HepG2 (cell line): ENCODE measurements around the gene GPRC5B. TPM values are rescaled to one million over a fixed set of nuclear protein-coding genes. Genes with fewer than 3 reads are reported as not detected.

Experiments used
- CAMTA2 ChIP-seq: sonication (generic); formaldehyde crosslinking; IDR thresholded peaks from 2 replicates; pipeline ENCODE4 v1.4.0; 2020; ENCODE audit warnings: mild to moderate bottlenecking, missing genetic modification reagents, borderline replicate concordance
- CREM ChIP-seq, 2 experiments: sonication (generic) in 1 of 2; formaldehyde crosslinking in 1 of 2; IDR thresholded peaks; 2 replicates each; pipeline versions ENCODE4 v1.4.0 to v1.6.1; 2016 to 2020; ENCODE audit warnings: antibody characterized with exemption in 1 of 2, mild to moderate bottlenecking in 1 of 2, missing genetic modification reagents in 1 of 2
- KLF12 ChIP-seq: sonication (generic); formaldehyde crosslinking; IDR thresholded peaks from 2 replicates; pipeline ENCODE4 v1.4.0; 2020; ENCODE audit warnings: missing genetic modification reagents, borderline replicate concordance
- NFIB ChIP-seq: sonication (generic); formaldehyde crosslinking; IDR thresholded peaks from 2 replicates; pipeline ENCODE4 v1.9.0; 2021; ENCODE audit warnings: missing genetic modification reagents, mild to moderate bottlenecking, borderline replicate concordance
- NPAS2 ChIP-seq: sonication (generic); formaldehyde crosslinking; IDR thresholded peaks from 2 replicates; pipeline ENCODE4 v1.8.0; 2022; ENCODE audit warnings: mild to moderate bottlenecking, missing genetic modification reagents, borderline replicate concordance
- RAD51 ChIP-seq: fragments of 450-650 bp; IDR thresholded peaks from 2 replicates; pipeline ENCODE4 v1.6.1; 2016; ENCODE audit warnings: borderline replicate concordance
- SP140L ChIP-seq: sonication (generic); formaldehyde crosslinking; IDR thresholded peaks from 2 replicates; pipeline ENCODE4 v1.4.0; 2020; ENCODE audit warnings: missing genetic modification reagents, borderline replicate concordance
- TBX2 ChIP-seq: sonication (generic); formaldehyde crosslinking; IDR thresholded peaks from 2 replicates; pipeline ENCODE4 v1.5.0; 2020; ENCODE audit warnings: missing genetic modification reagents, mild to moderate bottlenecking, borderline replicate concordance
- ZFYVE20 ChIP-seq: sonication (generic); formaldehyde crosslinking; IDR thresholded peaks from 2 replicates; pipeline ENCODE4 v1.8.0; 2023; ENCODE audit warnings: low read depth, mild to moderate bottlenecking, moderate library complexity, missing genetic modification reagents, borderline replicate concordance
- ZNF225 ChIP-seq: sonication (generic); formaldehyde crosslinking; IDR thresholded peaks from 2 replicates; pipeline ENCODE4 v1.4.0; 2020; ENCODE audit warnings: mild to moderate bottlenecking, missing genetic modification reagents
- ZNF589 ChIP-seq: sonication (generic); formaldehyde crosslinking; conservative IDR thresholded peaks from 2 replicates; pipeline ENCODE4 v1.8.0; 2022; ENCODE audit warnings: mild to moderate bottlenecking, moderate library complexity, missing genetic modification reagents
- ZNF660 ChIP-seq: sonication (generic); formaldehyde crosslinking; IDR thresholded peaks from 2 replicates; pipeline ENCODE4 v1.5.1; 2020; ENCODE audit warnings: mild to moderate bottlenecking, low read depth, missing genetic modification reagents, borderline replicate concordance
- ZNF775 ChIP-seq: sonication (generic); formaldehyde crosslinking; IDR thresholded peaks from 2 replicates; pipeline ENCODE4 v1.4.0; 2020; ENCODE audit warnings: missing genetic modification reagents, mild to moderate bottlenecking, moderate library complexity, borderline replicate concordance
- ZNF781 ChIP-seq: sonication (generic); formaldehyde crosslinking; IDR thresholded peaks from 2 replicates; pipeline ENCODE4 v1.5.1; 2020; ENCODE audit warnings: borderline replicate concordance, mild to moderate bottlenecking, missing genetic modification reagents; ENCODE audit errors: not compliant biosample characterization
- ZNF850 ChIP-seq: sonication (generic); formaldehyde crosslinking; conservative IDR thresholded peaks from 2 replicates; pipeline ENCODE4 v1.9.0; 2021; ENCODE audit warnings: mild to moderate bottlenecking, missing genetic modification reagents
- polyA plus RNA-seq, 8 experiments: library from polyadenylated mRNA; depleted of rRNA in 3 of 8; stranded (reverse) in 7 of 8; unstranded in 1 of 8; fragments of >200 nt; fragmentation: Illumina TruSeq in 4 of 8; extraction: Trizol in 4 of 8; gene quantifications; 2 replicates each; pipeline versions ENCODE4 v1.2.1 to v1.2.3, GENCODE V29; 2011 to 2016; ENCODE audit warnings: low read depth in 4 of 8, missing spikeins in 1 of 8, mixed read lengths in 1 of 8; ENCODE audit not compliant: insufficient read depth in 1 of 8
- total RNA-seq, 5 experiments: library from RNA; depleted of rRNA; stranded (reverse); fragments of >200 nt; fragmentation: Illumina TruSeq; extraction: Trizol; gene quantifications; 2 replicates each; pipeline ENCODE4 v1.2.3, GENCODE V29; 2016; ENCODE audit warnings: low read depth in 1 of 5
- TF ChIP-seq, protein P1 (sequence below): sonication (generic); formaldehyde crosslinking; IDR thresholded peaks from 2 replicates; pipeline ENCODE4 v1.5.1; 2020; ENCODE audit warnings: mild to moderate bottlenecking, missing genetic modification reagents, moderate library complexity
- TF ChIP-seq, protein P2 (sequence below): sonication (generic); formaldehyde crosslinking; IDR thresholded peaks from 2 replicates; pipeline ENCODE4 v1.5.0; 2020; ENCODE audit warnings: missing genetic modification reagents
- TF ChIP-seq, protein P3 (sequence below): sonication (generic); formaldehyde crosslinking; IDR thresholded peaks from 2 replicates; pipeline ENCODE4 v1.5.0; 2020; ENCODE audit warnings: mild to moderate bottlenecking, missing genetic modification reagents
- TF ChIP-seq, protein P4 (sequence below): sonication (generic); formaldehyde crosslinking; IDR thresholded peaks from 2 replicates; pipeline ENCODE4 v1.8.1; 2023; ENCODE audit warnings: mild to moderate bottlenecking, moderate library complexity, missing genetic modification reagents
- TF ChIP-seq, protein P5 (sequence below): sonication (generic); formaldehyde crosslinking; IDR thresholded peaks from 2 replicates; pipeline ENCODE4 v1.4.0; 2020; ENCODE audit warnings: mild to moderate bottlenecking, missing genetic modification reagents

Gene GPRC5B
- total and polyA plus RNA-seq, 2 of the 13 experiments (the other 11 are each of a cell fraction or from before 2014, with no cell fraction given): 0.46 to 0.53 TPM

DNA sequence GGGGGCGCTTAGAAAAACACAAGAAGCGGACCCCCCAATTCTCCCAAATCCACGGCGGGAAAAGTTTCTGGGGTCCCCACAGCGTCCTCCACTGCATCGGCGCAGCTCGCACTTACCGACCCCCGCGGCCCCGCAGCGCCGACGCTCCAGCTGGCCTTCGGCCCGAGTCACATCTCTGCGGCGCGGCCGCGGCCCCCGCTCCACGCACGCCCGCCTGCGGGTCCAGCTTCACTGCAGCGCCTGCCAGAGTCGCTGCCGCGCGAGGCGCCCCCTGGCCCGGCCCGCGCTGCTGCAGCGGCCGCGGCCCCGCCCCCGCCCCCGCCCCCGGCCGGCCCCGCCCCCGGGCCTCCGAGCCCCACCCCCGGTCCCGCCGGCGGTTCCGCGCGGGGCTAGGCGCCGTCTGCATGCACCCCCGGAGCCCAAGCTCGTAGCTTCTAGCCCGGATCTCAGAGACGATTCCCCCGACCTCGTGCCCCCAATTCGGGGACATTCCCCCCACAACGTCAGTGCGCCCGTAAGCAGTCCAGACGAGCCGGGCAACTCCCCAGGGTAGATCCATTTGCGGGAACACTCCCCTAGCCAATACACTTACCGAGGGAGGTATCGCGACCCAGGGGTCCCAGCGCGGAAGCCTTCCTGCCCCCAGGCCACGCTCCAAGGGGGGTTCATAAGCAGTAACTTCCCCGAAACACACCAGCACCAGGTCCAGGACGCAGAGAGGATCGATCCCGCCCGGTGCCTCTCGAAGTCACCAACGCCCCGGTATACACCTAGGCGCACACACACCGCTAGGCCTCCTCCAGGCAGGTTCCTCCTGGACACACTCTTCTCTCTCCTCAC, at the start of gene GPRC5B (continued):
- TF ChIP-seq, protein P1, sequence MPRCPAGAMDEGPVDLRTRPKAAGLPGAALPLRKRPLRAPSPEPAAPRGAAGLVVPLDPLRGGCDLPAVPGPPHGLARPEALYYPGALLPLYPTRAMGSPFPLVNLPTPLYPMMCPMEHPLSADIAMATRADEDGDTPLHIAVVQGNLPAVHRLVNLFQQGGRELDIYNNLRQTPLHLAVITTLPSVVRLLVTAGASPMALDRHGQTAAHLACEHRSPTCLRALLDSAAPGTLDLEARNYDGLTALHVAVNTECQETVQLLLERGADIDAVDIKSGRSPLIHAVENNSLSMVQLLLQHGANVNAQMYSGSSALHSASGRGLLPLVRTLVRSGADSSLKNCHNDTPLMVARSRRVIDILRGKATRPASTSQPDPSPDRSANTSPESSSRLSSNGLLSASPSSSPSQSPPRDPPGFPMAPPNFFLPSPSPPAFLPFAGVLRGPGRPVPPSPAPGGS (CRISPR knock-in tag): 0 out of 2 replicates have a peak, but pooled peaks have one; percentile 7
- TF ChIP-seq CREM (IDR thresholded peaks at IDR 0.05) (no peak), CREM (CRISPR knock-in tag; IDR thresholded peaks at IDR 0.05) (no peak), SP140L (CRISPR knock-in tag) (no peak), ZNF225 (0 out of 2 replicates have a peak, but pooled peaks have one; percentile 28), ZNF660 (no peak), NFIB (no peak), NPAS2 (CRISPR knock-in tag) (no peak), RAD51 (no peak), ZNF850 (CRISPR knock-in tag) (no peak), KLF12 (0 out of 2 replicates have a peak, but pooled peaks have one; percentile 59), CAMTA2 (CRISPR knock-in tag) (no peak), ZNF781 (peak; percentile 7), ZNF775 (CRISPR knock-in tag) (no peak), TBX2 (CRISPR knock-in tag) (no peak; the same call in 1 of the 2 replicates), ZNF589 (CRISPR knock-in tag) (no peak), ZFYVE20 (CRISPR knock-in tag) (no peak)
- TF ChIP-seq, protein P2, sequence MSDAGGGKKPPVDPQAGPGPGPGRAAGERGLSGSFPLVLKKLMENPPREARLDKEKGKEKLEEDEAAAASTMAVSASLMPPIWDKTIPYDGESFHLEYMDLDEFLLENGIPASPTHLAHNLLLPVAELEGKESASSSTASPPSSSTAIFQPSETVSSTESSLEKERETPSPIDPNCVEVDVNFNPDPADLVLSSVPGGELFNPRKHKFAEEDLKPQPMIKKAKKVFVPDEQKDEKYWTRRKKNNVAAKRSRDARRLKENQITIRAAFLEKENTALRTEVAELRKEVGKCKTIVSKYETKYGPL (CRISPR knock-in tag): no peak
- TF ChIP-seq, protein P3, sequence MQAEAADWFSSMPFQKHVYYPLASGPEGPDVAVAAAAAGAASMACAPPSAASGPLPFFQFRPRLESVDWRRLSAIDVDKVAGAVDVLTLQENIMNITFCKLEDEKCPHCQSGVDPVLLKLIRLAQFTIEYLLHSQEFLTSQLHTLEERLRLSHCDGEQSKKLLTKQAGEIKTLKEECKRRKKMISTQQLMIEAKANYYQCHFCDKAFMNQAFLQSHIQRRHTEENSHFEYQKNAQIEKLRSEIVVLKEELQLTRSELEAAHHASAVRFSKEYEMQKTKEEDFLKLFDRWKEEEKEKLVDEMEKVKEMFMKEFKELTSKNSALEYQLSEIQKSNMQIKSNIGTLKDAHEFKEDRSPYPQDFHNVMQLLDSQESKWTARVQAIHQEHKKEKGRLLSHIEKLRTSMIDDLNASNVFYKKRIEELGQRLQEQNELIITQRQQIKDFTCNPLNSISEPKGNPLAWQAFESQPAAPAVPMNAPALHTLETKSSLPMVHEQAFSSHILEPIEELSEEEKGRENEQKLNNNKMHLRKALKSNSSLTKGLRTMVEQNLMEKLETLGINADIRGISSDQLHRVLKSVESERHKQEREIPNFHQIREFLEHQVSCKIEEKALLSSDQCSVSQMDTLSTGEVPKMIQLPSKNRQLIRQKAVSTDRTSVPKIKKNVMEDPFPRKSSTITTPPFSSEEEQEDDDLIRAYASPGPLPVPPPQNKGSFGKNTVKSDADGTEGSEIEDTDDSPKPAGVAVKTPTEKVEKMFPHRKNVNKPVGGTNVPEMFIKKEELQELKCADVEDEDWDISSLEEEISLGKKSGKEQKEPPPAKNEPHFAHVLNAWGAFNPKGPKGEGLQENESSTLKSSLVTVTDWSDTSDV: 0 out of 2 replicates have a peak, but pooled peaks have one; percentile 19
- TF ChIP-seq, protein P4, sequence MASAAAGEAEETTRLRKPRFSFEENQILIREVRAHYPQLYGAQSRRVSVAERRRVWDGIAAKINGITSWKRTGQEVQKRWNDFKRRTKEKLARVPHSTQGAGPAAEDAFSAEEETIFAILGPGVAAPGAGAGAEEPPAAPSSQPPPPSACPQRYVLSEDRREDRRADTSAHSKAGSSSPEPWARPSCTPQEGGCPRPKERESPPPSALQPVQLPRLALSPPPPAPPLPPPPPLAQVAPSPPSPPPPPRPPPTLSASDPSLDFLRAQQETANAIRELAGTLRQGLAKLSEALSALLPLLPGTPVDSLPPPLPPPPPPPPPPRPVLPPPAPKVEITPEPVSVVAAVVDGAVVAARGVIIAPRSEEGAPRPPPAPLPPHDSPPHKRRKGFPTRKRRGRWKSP: no peak
- TF ChIP-seq, protein P5, sequence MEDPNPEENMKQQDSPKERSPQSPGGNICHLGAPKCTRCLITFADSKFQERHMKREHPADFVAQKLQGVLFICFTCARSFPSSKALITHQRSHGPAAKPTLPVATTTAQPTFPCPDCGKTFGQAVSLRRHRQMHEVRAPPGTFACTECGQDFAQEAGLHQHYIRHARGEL (CRISPR knock-in tag): 0 out of 2 replicates have a peak, but pooled peaks have one; percentile 34
